ENCODE measurements around the gene CIAO3.
A peak's percentile ranks its signal among the peaks of the same experiment; 100 is the strongest.

The CIAO3 gene

GRCh38 chr16:734208-734980 lies 6.4 kb downstream of the CIAO3 start:
- DNase-seq, result no peak

- DNase-seq, result no peak
Measured at GRCh38 chr16:733382-734207, 7.2 kb downstream of the CIAO3 start.

- no peak for DNase-seq
Measured at GRCh38 chr16:732936-733335, 7.9 kb downstream of the CIAO3 start.

GRCh38 chr16:732332-732731 lies 8.5 kb downstream of the CIAO3 start:
- DNase-seq, result no peak

- no peak for DNase-seq
Measured at GRCh38 chr16:730666-731509, 9.9 kb downstream of the CIAO3 start.

- no peak for DNase-seq
Measured at GRCh38 chr16:729768-730665, 10.8 kb downstream of the CIAO3 start.

GRCh38 chr16:728890-729744 lies 11.7 kb downstream of the CIAO3 start:
- no peak for DNase-seq

- DNase-seq, result peak; percentile 49
Measured at GRCh38 chr16:728131-728889, 12.5 kb downstream of the CIAO3 start.

- no peak for DNase-seq
Measured at GRCh38 chr16:727291-727977, 13.4 kb downstream of the CIAO3 start.

GRCh38 chr16:726438-727290 lies 14.1 kb downstream of the CIAO3 start, which contains the start of the genes CCDC78 and HAGHL:
Gene CCDC78, minus strand, starts transcription at chr16:726443. Its CDS starts 76 bp downstream, at chr16:726367.
Gene HAGHL, plus strand, starts transcription at chr16:727106. Its CDS starts 404 bp downstream, at chr16:727510.
- peak; percentile 47 for DNase-seq

- DNase-seq, result no peak
Measured at GRCh38 chr16:726188-726437, 14.7 kb downstream of the CIAO3 start.

- DNase-seq, result no peak
Measured at GRCh38 chr16:725463-726187, 15.2 kb downstream of the CIAO3 start.

- no peak for DNase-seq
Measured at GRCh38 chr16:725041-725376, 15.8 kb downstream of the CIAO3 start.

GRCh38 chr16:724188-725040 lies 16.4 kb downstream of the CIAO3 start:
- no peak for DNase-seq

- no peak for DNase-seq
Measured at GRCh38 chr16:723695-724094, 17.1 kb downstream of the CIAO3 start.

- no peak for DNase-seq
Measured at GRCh38 chr16:722835-723633, 17.8 kb downstream of the CIAO3 start.
